ENCODE data around the gene DCUN1D2.

DNA sequence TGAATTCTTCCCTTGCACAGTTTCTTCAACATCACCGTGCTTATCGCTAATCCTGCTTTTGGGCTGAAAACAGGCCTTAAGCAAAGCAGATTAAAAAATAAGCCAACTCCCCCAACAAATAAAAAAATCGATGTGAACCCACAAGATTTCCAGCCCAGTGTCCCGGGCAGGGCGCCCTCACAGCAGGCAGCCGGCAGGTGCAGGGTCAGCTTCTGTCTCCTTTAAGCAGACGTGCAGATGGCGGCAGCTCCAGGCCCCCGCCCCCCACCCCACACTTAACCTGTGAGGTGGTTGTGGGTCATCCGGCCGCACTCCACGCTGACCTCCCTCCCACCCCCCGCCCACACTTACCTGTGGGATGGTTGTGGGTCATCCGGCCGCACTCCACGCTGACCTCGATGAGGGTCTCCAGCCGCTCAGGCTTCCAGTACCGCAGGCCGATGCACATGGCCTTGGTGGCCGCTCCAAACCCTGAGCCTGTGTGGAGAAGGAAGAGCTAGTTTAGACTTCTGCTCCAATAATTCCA is 57.1 kb downstream of the DCUN1D2 start:
- TF ChIP-seq, protein P1, sequence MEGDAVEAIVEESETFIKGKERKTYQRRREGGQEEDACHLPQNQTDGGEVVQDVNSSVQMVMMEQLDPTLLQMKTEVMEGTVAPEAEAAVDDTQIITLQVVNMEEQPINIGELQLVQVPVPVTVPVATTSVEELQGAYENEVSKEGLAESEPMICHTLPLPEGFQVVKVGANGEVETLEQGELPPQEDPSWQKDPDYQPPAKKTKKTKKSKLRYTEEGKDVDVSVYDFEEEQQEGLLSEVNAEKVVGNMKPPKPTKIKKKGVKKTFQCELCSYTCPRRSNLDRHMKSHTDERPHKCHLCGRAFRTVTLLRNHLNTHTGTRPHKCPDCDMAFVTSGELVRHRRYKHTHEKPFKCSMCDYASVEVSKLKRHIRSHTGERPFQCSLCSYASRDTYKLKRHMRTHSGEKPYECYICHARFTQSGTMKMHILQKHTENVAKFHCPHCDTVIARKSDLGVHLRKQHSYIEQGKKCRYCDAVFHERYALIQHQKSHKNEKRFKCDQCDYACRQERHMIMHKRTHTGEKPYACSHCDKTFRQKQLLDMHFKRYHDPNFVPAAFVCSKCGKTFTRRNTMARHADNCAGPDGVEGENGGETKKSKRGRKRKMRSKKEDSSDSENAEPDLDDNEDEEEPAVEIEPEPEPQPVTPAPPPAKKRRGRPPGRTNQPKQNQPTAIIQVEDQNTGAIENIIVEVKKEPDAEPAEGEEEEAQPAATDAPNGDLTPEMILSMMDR (conservative IDR thresholded peaks at IDR 0.05; ENCODE audit: low read depth, low read length) = no peak
- no peak for TF ChIP-seq EZH2 (IDR thresholded peaks at IDR 0.05; ENCODE audit: low read length, unreplicated experiment)

Data from PC-3 (cell line).